NK-92 (cell line): ENCODE results near the gene SNCAIP.

Source experiments
- DNase-seq: peaks from one replicate; lab custom pipeline; 2025; ENCODE audit not compliant: unreplicated experiment; lab: John Stamatoyannopoulos, UW

The SNCAIP gene

DNA sequence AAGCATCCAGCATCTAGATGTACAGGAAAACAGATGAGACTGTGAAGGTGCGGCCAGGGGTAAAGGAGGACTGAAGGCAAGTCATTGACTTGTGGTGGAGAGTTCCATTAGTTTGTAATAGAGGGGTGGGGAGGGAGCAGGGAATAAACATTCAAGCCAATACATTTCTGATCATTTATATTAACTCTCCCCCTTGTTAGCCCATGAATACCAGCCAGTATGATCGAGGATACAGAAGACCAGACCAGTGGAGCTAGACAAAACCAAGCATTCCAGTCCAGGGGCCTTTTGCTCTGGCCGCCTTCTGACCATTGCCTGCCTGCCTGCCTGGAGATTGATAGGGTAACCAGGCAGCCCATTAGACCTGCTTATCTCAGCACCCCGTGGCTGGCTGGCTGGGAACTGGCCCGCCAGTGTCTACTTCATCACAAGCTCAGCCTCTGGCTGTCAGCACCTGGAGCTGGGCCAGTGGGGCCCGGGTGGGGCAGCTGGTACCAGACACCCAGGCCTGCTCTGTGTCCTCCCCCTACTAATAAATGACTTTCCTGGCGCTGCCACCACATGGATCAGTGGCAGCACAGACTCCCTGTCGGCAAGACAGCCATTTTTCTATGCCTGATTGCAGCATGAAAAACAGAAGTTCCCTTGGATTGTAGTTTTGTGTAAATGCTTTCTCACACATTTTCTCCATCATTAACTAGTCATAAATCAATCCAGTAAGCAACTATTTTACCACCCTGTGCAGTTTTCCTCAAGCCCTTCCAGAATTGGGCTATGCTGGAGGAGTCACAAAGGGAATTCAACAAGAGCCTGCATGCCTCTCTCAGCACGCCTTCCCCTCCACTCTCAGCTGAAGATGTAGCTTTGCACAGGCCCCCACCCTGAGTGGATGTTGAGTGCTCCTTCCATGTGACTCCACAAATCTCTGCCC is 181.3 kb downstream of the SNCAIP start:
- no peak for DNase-seq

- no peak for DNase-seq
These were observed 182.1 kb downstream of the SNCAIP start for GRCh38 chr5:122494109-122494508.

- no peak for DNase-seq
These were observed 186.1 kb downstream of the SNCAIP start for GRCh38 chr5:122498163-122498562.

- no peak for DNase-seq
These were observed 187.5 kb downstream of the SNCAIP start for GRCh38 chr5:122499585-122499984.

DNA sequence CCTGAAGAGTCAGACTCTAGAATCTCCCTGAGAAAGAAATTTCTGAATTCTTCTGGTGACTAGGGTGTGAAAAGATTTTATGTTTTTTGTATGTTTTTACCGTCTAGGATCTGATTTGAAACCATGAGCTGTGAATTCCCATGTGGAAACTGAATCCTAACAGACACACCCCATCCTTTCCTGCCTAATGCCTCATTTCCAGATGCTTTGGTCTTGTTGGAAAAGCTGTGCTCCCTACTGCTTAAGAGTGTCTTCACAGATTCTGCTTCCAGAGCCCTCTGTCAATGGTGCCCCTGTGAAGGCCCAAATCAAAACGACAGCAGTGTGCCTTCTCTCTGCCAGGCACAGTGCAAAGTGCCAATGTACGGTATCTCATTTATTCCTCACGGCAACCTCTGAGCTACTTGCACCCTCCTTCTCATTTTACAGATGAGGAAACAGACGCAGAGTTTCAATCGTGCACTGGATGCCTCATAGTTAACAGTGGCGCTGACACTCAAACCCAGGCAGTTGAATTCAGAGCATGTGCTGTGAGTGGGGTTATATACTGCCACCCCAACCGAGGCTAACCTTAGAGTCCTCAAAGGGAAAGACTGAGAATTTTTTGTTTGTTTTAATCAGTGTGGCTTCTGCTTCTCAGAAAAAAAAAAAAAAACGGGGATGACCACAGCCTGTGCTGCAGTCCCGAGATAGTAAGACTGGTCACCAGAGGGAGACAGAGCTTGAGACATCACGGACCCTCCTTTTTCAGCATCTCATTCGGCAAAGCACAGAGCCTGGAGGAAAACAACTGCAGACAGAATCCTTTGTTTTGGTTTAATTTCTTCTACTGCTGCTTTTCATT is 188.4 kb downstream of the SNCAIP start:
- DNase-seq = no peak

- DNase-seq = no peak
These were observed 189.0 kb downstream of the SNCAIP start for GRCh38 chr5:122501089-122501435.

- DNase-seq = no peak
These were observed 195.0 kb downstream of the SNCAIP start for GRCh38 chr5:122507045-122507444.

- DNase-seq = no peak
These were observed 195.5 kb downstream of the SNCAIP start for GRCh38 chr5:122507581-122507980.

DNA sequence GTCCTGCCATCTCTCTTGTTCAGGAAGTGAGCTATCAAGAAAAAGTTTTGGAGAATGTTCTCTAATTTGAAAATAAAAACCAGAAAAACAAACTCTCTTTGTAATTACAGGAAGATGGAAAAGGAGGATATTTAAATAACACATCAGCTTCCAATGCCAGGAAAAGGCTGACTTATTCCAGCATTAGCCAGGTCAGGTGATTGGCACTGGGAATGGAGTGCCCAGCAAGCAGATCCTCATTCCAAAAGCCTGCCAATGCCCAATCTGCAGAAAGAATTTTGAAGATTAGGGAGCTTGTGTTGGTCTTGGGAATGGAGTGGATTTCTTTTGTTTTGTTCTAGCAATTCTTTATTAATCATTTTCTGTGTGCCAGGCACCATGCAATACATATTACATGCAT is 196.6 kb downstream of the SNCAIP start:
- DNase-seq = no peak
